HG02870 (cell line): ENCODE data around the gene COX7A1.

Source experiments
- ATAC-seq: cut with Tn5 transposase; IDR thresholded peaks from one replicate; pipeline ENCODE4 v1.9.1; 2021; ENCODE audit warnings: mild to moderate bottlenecking, moderate library complexity; ENCODE audit not compliant: unreplicated experiment

COX7A1 gene

DNA sequence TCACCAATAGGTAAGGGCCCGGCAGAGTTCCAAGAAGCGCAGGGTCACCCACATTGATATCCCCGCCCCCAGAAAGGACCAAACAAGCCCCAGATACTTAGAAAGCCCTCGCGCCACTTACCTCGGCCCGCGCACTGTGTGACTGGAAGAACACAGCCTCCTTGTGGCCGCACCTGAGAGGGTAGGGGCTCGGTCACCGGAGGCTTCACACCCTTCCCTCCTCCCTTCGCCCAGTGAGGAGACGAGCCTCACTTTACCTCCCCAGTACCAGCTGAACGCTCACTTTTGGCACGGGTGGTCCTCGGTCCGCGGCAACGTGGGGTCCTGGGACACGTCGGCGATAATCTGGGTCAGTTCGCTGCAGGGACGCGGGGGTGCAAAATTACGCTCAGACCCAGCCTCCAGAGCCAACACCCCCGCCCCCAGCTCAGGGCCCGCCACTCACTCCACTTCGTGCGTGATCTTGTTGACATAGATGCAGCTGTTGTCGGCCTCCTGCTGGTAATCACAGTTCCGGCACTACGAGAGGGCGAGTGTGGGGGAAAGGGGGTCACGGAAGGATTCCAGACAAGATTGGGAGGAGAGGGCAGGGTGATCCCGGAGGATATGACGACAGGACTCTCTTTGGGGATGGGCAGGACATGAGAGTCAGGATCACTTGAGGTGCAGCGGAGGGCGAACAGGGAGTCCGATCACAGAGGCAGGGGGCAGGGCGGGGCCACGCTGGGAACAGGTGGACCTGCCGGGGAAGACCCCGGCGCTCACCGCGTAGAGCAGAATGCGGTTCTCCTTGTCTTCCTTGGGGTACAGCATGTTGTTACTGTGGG, 38.1 kb downstream of the COX7A1 start:
- no peak for ATAC-seq

DNA sequence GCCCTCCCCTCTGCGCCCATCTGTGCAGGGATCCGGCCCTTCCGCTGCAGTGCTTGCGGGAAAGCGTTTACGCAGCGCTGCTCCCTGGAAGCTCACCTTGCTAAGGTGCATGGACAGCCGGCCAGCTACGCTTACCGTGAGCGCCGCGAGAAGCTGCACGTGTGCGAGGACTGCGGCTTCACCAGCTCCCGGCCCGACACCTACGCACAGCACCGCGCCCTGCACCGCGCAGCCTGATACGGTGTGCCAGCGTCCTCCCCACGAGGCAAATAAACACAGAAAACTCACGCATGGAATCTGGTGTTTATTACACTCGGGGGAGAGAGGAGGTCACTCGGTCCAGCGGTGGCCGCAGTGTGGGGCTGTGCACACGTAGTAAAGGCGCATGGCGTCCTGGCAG, 38.8 kb downstream of the COX7A1 start:
- no peak for ATAC-seq

DNA sequence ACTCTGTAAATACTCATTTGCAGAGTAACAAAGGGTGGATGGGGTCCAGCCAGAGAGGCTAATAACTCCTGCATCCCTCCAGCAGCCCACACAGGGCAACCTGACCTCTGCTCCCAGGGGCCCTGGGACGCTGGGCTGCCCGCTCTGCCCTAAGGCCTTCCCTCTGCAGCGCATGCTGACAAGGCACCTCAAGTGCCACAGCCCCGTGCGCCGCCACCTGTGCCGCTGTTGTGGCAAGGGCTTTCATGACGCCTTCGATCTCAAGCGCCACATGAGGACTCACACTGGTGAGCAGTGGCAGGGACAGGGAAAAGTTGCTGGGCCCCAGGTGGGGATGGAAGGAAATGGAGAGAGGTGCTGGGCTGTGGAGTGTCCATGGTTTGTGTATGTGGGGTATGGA, 39.6 kb downstream of the COX7A1 start:
- no peak for ATAC-seq

- no peak for ATAC-seq
Measured at GRCh38 chr19:36111200-36111539, 41.1 kb downstream of the COX7A1 start.

- ATAC-seq: no peak
Measured at GRCh38 chr19:36110487-36111199, 41.6 kb downstream of the COX7A1 start, which contains the start of gene OVOL3. OVOL3 (plus strand) TSS chr19:36111143; CDS start chr19:36111203, 60 bp downstream.

DNA sequence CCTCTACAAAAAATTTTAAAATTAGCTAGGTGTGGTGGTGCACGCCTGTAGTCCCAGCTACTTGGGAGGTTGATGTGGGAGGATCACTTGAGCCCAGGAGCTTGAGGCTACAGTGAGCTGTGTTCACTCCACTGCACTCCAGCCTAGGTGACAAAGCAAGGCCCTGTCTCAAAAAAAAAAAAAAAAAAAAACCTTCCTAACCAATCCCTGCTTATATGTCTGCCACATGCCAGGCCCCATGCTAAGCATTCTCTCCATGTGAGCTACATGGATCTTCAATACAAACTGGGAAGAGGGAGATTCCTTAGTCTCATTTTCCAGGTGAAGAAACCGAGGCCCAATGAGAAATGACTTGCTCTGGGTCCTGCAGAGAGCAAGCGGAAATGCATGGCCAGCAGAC, 43.6 kb downstream of the COX7A1 start:
- no peak for ATAC-seq

DNA sequence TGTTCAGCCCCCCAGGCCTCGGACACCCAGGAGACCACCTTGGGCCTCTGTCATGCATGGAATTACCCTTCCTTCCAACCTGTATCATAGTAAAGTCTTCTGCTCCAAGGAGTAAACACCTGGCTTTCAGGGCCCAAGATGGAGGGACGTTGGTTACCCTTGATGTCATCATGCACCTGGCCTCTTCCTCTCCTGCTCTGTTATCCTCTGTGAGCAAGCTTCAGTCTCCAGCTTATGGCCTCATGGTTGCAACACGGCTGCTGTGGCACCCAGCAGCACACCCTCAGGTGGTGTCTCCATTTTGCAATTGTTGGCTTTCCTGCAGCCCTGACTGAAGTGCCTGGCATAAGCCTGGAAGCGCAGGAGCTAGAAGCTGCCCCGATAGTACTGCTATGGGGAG, 45.3 kb downstream of the COX7A1 start:
- ATAC-seq: no peak

GRCh38 chr19:36106441-36106840, 45.8 kb downstream of the COX7A1 start:
- no peak for ATAC-seq

DNA sequence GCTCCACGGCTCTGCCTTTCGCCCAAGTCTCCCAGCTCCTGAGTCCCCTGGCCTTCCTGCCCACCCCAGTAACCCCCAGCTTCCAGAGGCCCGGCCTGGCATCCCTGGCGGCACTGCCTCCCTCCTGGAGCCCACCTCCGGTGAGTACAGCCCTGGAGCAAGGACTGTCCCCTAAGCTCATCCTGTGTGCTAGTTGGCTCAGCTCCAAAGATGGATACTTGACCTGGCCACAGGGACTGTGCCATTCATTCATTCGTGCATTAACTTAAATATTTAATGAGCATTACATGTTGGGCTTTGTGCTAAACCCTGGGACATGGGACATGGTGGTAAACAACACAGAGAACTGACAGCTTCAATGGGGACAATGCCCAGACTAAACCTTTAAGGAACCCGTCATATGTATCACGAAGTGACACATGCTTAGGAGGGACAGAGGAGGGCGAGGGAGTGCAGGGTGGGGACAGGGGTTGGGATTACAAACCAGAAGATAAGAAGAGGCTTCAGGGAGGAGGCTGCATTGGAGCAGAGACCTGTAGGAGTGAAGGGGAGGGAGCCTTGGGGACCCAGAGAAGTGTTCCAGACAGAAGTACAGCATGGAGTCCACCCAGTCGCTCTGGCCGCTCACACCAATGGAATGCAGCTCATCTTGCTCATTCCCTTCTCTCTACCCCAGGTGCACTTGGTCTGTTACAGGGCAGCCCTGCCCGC, 48.2 kb downstream of the COX7A1 start:
- ATAC-seq: no peak

DNA sequence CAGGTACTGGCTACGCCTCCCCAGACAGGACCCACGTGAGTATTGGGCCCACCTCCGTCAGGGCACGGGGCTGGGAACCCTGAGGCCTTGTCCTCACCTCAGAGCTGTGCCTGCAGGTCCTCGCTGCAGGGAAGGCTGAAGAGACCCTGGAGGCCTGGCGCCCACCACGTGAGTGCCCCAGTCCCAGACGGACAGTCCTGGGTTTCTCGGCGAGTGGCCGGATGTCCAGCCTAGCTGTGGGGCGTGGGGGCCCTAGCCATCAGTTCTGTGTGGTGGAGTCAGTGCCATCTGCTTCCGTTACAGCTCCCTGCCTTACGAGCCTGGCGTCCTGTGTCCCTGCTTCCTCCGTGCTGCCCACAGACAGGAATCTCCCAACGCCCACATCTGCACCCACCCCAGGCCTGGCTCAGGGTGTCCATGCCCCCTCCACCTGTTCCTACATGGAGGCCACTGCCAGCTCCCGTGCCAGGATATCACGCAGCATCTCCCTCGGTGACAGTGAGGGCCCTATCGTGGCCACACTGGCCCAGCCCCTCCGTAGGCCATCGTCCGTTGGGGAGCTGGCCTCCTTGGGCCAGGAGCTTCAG, 49.1 kb downstream of the COX7A1 start:
- no peak for ATAC-seq

DNA sequence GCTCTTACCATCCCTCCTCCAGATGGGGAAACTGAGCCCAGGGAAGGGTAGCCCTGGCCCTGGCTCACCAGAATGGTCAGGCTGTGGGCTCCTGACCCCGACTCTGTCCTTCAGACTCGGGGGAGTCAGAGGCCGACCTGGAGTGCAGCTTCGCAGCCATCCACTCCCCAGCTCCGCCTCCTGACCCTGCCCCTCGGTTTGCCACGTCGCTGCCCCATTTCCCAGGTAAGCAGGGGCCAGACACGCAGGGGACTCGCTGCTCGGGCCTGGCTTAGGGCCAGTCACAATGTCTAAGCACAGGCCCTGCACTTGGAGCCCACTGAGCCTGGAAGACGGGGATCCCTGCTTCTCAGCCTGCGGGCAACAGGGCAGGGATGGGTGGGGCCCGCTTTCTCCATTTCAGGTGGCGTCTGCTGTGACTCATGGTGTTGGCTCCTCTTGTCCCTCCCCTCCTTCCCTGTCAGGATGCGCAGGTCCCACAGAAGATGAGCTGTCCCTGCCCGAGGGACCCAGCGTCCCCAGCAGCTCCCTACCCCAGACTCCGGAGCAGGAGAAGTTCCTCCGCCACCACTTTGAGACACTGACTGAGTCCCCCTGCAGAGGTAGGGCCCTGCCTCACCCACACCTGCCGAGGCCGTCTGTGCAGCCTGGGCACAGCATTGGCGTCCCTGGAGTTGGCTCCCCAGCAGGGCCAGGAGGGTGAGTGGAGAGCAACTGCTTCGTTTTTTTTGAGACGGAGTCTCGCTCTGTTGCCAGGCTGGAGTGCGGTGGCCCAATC, 50.5 kb downstream of the COX7A1 start:
- no peak for ATAC-seq
